Stimulated activated CD4-positive, alpha-beta T cell treated with anti-CD3 and anti-CD28 coated beads, Interleukin-4, amount 100 ng/mL, for 1 hour (primary cell): ENCODE data around the gene SPECC1.
A peak's percentile ranks its signal among the peaks of the same experiment; 100 is the strongest.
"Not testable (repeated sequence)": the region's sequence is repeated elsewhere in the genome, so short reads cannot be mapped to it uniquely, and the experiment has no call there.

Experiments
- DNase-seq: peaks from one replicate; pipeline ENCODE4 v3.0.0-alpha.2; 2020

SPECC1 gene, protein sequence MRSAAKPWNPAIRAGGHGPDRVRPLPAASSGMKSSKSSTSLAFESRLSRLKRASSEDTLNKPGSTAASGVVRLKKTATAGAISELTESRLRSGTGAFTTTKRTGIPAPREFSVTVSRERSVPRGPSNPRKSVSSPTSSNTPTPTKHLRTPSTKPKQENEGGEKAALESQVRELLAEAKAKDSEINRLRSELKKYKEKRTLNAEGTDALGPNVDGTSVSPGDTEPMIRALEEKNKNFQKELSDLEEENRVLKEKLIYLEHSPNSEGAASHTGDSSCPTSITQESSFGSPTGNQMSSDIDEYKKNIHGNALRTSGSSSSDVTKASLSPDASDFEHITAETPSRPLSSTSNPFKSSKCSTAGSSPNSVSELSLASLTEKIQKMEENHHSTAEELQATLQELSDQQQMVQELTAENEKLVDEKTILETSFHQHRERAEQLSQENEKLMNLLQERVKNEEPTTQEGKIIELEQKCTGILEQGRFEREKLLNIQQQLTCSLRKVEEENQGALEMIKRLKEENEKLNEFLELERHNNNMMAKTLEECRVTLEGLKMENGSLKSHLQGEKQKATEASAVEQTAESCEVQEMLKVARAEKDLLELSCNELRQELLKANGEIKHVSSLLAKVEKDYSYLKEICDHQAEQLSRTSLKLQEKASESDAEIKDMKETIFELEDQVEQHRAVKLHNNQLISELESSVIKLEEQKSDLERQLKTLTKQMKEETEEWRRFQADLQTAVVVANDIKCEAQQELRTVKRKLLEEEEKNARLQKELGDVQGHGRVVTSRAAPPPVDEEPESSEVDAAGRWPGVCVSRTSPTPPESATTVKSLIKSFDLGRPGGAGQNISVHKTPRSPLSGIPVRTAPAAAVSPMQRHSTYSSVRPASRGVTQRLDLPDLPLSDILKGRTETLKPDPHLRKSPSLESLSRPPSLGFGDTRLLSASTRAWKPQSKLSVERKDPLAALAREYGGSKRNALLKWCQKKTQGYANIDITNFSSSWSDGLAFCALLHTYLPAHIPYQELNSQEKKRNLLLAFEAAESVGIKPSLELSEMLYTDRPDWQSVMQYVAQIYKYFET

DNA sequence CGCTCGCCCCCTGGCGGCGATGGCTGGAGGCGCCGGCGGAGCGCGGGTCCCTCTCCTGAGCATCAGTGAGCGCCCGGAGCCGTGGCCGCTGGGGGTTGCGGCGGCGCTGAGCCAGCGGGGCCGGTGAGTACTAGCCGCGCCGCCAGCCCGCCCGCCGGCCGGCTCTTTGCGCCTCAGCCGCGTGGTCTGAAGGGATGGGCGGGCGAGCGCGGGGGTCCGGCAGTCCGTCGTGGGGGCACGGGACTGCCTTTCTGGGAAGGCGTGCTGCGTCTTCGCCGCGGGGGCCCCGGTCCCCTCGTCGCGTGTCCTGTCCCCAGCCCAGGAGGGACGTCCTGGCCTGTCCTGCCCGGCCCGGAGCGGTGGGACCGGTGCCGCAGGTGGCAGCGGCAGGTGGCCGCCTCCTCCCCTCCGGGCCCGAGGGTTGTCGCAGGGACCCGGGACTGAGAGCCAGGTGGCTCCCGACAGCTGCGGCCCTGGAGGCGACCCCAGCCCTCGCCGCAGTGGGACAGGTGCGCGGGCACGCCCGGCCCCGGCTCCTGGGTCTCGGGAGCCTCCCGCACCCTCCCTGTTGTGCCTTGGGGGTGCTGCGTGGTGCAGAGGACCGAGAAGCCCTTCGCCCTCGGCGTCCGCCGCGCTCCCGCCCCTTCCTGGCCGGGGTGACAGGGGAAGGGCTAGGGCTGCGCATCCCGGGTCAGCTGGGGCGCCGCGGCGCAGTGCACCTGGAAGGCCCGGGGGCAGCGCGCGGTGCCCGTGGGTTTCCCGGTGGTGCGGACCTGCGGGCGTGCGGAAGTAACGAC is at the start of gene SPECC1:
Gene SPECC1, plus strand, starts transcription at position 58 of the 797 bp plus-strand sequence. CDS start 87,293 bp downstream, outside the sequence.
- DNase-seq, result peak; percentile 85

DNA sequence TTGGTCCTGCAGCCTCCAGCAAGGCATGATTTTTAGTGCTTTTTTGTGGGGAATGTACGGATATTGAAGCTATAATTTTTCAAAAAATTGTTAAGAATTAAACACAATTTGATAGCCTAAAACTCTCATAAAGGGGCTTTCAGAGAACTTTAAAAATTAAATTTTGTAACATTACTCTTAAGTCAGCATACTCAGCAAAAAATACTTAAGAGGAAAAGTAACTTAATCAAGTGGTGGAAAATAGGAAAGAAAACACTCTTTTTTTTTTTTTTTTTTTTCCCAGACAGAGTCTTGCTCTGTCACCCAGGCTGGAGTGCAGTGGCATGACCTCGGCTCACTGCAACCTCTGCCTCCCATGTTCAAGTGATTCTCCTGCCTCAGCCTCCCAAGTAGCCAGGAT is 46.2 kb upstream of the SPECC1 start:
- not testable (repeated sequence) for DNase-seq

DNA sequence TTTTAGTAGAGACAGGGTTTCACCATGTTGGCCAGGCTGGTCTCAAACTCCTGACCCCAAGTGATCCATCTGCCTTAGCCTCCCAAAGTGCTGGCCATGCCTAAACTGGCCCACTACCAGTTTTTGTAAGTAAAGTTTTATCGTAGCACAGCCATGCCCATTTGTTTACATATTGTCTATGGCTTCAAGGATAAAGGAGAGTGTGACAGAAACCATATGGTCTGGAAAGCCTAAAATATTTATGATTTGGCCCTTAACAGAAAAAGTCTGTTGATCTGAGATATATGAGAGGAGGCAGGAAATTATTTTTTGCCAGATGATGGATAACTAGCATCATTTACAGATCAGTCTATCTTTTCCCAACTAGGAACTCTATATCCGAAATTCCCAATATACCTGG is 36.0 kb upstream of the SPECC1 start:
- no peak for DNase-seq

DNA sequence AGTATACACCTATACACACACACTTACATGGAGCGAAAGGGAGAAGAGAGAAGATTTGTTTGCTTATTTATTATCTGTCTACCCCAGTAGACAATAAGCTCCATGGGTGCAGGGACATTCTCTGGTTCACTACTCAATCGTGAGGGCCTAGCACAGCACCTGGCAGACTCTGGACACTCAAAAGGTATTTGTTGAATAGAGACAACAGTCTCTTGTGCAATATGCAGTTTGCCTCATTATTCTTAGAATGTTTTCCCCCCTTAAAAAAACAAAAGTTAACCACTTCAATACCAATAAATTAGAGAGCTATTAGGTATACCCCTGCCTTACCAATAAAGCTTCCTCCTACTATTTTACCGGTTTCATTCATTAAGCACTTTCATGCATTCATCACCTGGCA is 33.6 kb upstream of the SPECC1 start:
- DNase-seq, result no peak

DNA sequence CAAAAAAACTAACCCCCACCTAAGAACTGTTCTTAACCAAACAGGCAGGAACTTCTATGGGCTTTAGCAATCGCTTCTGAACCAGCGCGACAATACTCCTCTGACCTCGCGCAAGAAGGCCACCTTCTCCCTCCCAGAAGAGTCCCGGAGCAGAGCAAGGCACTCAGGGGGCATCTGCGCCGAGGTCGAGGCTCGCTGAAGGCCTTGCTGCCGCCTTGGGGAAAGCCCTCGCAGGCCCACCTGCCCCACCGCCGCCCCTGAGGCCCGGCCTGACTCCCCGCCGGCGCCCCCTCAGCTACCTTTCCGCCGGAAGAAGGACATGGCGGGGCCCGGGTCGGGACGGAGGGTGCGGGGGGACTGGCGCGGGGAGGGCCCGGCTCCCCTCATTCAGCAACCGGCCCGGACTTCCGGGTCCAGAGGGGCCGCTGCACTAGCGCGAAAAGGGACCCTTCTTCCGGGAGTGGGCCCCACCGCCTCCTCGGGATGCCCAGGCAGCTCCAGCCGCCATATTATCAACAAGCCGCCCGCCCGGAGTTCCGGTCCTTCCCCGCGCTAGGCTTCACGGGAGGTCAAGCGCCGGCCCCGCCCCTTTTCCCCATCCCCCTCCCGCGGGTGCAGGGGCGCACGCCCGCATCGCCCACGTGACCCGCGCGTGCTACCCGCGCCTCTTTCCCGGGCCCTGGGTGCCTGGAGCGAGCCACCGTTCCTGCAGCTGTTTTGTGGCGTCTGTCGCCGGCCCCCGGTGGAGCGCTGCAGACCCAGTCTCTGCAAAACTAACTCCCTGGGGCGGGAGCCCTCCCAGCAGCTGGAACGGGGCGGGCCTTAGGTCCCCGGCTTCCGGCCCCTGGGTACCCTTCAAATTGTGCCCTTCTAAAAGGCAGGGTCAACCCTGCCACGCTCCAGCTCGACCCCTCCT is 31.6 kb upstream of the SPECC1 start, which contains the start of gene AKAP10:
Gene AKAP10, minus strand, starts transcription at position 536 of the 916 bp plus-strand sequence. Its CDS starts 149 bp downstream, at position 387.
- peak; percentile 97 for DNase-seq

DNA sequence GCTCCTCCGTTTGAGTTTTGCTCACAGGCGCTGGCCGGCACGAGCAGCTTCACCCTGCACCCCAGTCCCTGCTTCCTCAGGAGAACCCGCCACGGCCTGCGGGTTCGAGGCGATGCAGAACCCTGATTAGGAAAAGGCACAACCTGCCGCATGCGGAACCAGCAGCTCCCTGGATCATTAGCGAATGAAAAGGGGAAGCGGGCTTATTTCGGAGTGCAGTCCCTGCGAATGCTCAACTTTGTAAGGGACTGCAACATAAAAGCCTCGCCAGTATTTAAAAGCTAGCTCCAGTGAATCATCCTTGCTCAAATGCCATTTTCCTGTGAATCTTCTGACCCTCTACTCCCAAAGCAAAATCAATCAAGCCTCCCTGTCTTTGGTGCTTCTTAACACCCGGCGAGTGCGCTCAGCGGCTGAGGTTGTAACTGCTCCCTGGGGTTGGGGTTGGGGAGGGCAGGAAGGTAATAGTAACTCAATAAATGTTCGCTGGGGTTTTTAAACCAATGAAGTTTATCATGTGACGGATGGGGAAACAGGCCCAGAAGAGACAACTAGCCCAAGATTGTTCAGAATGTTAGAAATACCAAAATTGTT is 30.9 kb upstream of the SPECC1 start:
- peak; percentile 34 for DNase-seq

DNA sequence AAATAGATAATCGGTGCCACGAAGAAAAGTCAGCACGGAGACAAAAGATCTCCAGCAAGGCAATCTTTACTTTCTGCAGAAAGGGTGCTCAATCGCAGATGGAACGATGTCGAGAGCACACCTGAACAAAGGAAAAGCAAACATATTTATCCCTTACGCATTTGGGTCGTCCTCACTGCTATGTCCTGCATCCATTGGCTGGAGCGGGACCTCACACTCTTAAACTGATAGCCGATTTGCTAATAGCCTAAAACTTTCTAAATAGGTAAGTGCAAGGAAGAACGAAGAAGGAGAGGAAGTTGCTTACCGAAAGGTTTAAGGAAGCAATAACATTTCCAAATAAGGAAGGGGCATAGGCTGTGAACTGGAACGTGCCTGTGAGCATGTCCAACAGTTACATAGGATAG is 30.4 kb upstream of the SPECC1 start:
- no peak for DNase-seq

DNA sequence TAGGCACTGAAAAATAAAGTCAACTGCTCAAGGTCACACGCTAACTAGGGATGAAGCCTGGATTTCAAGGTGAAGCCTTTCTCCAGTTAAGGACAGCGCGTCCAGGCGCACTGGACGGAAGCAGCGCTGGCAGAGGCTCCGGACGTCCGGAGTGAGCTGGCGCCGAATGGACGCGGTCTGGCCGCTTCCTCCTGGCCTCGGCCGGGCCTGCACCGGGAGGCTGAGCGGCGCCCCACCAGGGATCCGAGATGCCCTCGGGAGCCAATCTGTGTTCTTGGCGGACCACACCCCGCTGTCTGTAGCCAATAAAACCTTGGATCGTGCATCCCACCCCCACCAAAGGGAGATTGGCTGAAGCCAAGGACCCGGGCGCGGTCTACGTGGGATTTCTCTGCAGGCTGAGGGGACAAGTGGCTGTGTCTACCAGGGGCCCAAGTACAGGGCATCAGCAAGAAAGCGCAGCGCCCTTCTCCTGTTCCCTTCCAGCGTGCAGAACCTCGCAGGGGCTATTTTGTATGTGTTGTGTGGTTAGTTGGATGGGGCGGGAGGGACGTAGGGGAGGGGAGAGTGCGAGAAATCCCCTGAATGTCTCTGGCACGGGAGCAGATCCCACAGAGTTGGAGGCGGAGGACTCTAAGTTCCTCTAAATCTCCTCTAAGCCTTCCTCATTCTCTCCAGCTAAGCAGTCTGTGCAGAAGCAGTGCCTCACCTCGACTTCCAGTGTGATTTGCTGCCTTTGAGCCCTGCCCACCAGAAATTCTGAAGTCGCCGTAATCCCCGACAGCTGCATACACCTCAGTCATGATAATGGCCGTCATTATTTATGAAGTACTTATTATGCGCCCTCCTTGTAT is 29.0 kb upstream of the SPECC1 start:
- no peak for DNase-seq

DNA sequence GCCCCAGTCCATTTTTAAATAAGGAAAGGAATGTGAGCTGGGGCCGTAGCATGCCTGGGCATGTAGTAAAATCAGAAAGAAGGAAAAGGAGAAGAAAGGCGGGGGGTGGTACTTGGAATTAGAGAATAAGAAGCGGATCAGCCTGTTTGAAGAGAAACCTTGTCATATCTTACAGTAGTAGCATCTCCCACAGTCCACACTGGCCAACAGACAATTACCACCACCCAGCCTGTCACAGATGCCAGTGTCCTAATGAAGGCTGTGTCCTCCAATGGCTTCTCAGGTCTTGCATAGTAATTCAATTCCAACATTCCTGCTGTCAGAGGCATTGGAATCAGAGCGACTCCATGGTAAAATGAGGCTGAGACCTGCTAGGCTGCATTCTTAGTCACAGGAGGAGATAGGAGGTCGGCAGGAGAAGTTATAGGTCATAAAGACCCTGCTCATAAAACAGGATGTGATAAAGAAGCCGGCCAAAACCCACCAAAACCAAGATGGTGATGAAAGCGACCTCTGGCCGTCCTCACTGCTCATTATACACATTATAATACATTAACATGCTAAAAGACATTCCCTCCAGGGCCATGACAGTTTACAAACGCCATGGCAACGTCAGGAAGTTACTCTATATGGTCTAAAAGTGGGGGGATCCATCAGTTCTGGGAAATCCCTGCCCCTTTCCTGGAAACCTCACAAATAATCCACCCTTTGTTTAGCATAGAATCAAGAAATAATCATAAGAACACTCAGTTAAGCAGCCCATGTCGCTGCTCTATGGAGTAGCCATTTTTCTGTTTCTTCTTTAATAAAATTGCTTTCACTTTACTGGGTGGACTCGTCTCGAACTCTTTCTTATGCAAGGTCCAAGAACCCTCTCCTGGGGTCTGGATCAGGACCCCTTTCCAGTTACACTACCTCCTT is 22.0 kb upstream of the SPECC1 start:
- no peak for DNase-seq

DNA sequence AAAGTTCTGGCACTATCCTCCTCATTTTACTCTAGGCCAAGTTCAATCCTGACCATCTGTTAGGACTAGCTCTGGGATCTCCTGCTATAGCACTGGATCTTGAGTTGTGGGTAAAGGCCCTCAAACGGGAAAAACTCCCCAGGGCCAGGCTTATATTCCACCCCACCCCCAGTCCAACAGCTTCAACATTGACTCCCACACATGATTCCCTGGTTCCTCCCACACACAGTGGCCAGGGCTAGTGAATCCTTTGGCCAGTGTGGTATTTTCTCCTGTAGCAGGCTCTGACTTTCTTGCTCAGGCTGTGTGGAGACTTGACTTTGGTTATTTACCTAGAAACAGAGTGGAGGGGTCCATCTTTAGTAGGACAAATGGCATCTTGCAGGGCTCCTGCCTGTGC is 21.3 kb upstream of the SPECC1 start:
- DNase-seq, result no peak

DNA sequence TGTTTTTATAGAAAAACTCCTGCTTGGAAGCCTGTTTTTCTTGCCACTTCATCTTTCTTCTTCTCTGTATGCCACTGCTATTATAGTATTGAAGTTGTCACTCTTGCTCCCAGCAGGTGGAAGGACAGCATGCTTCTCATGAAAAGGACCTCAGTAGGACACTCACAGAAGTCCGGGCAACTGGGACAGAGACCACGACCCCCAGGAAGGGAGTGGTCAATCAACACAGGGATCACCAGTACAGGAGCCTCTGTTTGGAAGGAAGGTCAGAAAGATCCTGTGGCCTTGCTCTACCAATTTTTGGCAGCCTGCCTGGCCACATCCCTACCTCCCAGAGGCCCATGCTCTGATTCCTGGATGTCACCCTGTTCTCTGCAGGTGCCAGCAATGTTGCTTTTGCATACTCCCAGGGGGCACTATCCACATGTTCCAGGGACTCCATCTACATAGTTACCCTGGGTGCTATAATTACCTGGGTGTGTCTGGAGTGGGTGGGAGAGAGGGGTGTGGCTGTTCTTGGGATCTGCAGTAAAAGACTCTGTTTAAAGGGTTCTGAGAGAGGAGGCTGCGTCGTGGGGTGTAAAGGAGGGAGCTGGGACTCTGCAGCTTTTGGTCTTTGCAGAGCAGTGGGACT is 17.8 kb upstream of the SPECC1 start:
- DNase-seq, result no peak

DNA sequence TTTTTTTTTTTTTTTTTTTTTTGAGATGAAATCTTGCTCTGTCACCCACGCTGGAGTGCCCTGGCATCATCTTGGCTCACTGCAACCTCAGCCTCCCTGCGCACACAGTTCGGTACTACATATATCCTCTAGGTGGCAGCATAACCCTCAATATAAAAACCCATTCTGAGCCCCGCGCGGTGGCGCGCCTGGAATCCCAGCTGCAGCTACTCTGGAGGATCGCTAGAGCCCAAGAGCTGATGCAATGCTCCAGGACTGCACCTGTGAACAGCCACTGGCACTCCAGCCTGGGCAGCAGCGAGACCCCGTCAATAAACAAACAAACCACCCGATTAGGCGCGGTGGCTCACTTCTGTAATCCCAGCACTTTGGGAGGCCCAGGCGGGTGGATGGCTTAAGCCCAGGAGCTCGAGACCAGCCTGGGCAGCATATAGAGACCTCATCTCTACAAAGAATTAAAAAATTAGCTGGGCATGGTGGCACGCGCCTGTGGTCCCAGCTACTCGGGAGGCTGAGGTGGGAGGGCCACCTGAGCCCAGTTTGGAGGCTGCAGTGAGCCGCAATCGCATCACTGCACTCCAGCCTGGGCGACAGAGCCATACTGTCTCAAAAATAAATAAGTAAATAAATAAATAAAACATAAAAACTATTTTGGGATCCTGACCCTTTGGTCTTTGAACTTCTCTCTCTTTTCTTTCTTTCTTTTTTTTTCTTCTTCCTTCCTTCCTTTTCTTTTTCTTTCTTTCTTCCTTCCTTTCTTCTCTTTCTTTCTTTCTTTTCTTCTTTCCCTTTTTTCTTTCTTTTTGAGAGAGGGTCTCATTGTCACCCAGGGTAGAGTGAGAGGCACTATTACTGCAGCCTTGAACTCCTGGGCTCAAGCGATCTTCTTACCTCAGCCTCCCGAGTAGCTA is 16.1 kb upstream of the SPECC1 start:
- peak; percentile 71 for DNase-seq

DNA sequence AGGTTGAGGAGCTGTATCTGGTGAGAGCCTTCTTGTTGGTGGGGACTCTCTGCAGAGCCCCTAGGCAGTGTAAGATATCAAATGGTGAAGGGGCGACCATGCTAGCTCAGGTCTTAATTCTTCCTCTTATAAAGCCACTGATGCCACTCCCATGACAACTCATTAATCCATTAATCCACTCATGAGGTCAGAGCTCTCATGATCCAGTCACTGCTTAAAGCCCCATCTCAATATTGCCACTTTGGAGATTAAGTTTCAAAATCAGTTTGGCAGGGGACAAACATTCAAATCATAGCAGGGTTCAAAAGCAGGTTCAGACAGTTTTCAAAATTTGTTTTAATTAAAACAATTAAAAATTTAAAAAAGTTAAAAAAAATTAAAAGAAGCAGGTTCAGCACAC is 13.1 kb upstream of the SPECC1 start:
- no peak for DNase-seq

DNA sequence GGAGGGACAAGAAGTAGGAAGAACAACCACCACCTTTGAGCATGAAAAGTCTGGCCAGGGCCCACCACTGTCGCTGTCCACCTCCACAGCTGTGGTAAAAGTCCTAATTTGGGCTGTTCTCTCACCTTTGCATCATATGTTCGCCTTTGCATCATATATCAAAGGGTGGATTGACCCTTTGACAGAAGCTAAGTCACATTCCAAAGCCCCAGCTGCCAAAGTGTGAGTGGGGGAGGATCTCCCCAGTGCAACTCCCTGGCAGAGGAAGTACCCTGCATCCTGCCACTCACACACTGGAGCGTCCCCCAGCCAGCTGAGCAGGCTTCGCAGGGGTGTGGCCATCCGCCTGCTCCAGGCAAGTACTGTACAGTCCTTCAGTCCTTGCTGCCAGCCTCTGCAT is 12.7 kb upstream of the SPECC1 start:
- DNase-seq, result no peak

DNA sequence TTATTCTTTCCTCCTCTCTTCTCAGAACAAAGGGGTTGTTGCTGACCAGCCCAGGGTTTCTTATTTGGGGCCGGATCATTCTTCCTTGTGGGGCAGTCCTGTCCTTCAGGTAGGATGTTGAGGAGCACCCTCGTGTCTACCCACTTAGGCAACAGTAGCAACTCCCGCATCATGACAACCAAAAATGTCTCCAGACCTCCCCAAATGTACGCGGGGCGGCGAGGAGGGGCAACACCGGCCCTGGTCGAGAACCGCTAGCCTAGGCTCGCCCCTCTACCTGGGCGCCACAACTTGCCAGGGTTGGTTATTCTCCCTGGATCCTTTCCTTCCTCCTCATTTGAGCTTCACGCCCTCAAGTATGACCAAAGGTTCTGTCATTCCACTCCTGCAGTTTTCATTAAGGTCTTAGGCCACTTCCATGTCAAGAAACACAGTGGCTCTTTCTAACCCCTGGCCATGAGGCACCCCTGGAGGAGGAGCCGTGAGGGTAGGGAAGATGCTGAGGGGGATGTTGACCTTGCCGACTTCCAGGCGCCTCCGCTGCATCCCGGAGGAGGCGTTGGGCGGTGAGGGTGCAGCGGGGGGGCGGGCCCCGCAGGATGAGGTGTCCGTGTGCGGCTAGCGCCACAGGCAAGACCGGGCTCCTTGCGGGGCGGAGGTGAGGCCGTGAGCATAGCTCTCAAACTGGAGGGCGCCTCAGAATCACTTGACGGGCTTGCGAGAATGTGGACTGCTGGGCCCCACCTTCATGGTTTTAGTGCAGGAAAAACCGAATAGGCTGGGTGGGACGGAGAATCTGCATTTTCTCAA is 712 bp upstream of the SPECC1 start:
- peak; percentile 4 for DNase-seq

DNA sequence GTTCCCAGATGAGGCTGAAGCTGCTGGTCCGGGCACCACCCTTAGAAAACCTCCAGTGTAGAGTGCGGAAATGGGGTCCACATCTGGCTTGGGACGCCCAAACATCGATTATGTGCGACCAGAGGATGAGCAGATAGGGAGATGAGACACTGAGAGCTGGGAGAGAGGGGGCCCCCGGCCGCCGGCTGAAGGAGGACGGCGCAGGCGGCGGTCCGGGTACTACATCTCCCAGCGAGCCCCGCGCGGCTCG is 182 bp upstream of the SPECC1 start:
- DNase-seq, result no peak
